ENCODE data around the gene ERN1. TPM values are rescaled to one million over a fixed set of nuclear protein-coding genes. Genes with fewer than 3 reads are reported as not detected.
A peak's percentile ranks its signal among the peaks of the same experiment; 100 is the strongest.

The ERN1 gene
- total RNA-seq, 2 donors from 2014 or later = 9.0 to 13.7 TPM

- Histone ChIP-seq H3K4me3 (ENCODE audit: low read length) (no peak overlapping the region), H3K27ac (ENCODE audit: low read depth, low read length) (no peak overlapping the region), H3K9ac (ENCODE audit: extremely low read depth, low read length, poor library complexity, severe bottlenecking) (no peak overlapping the region), H3K4me1 (ENCODE audit: control insufficient read depth, insufficient read depth, low read length) (no peaks in the 10 kb centered on the region), H3K36me3 (ENCODE audit: control insufficient read depth, insufficient read depth, low read length) (peaks cover 15% of the 10 kb centered on the region), H3K27me3 (ENCODE audit: control insufficient read depth, insufficient read depth, low read length, poor library complexity, severe bottlenecking) (no peaks in the 10 kb centered on the region), H3K9me3 (ENCODE audit: control insufficient read depth, low read length) (peaks cover 17% of the 10 kb centered on the region)
- Mint-ChIP-seq H3K4me3 (no peak overlapping the region), H3K9me3 (peaks cover 17% of the 10 kb centered on the region), H3K27ac (no peak overlapping the region), H3K4me1 (peaks cover 4% of the 10 kb centered on the region), H3K27me3 (ENCODE audit: insufficient read depth) (no peaks in the 10 kb centered on the region), H3K36me3 (ENCODE audit: low read depth) (peaks cover 53% of the 10 kb centered on the region)
- 72 to 87% methylated on average over 2 to 3 of the region's 3 CpGs for WGBS, 2 experiments (ENCODE audit: insufficient coverage in 1 of 2, insufficient read length in 1 of 2)
- TF ChIP-seq, protein P1, sequence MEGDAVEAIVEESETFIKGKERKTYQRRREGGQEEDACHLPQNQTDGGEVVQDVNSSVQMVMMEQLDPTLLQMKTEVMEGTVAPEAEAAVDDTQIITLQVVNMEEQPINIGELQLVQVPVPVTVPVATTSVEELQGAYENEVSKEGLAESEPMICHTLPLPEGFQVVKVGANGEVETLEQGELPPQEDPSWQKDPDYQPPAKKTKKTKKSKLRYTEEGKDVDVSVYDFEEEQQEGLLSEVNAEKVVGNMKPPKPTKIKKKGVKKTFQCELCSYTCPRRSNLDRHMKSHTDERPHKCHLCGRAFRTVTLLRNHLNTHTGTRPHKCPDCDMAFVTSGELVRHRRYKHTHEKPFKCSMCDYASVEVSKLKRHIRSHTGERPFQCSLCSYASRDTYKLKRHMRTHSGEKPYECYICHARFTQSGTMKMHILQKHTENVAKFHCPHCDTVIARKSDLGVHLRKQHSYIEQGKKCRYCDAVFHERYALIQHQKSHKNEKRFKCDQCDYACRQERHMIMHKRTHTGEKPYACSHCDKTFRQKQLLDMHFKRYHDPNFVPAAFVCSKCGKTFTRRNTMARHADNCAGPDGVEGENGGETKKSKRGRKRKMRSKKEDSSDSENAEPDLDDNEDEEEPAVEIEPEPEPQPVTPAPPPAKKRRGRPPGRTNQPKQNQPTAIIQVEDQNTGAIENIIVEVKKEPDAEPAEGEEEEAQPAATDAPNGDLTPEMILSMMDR (conservative IDR thresholded peaks at IDR 0.05) = no peak
- no peak for DNase-seq
Measured at GRCh38 chr17:64067657-64068056, 62.3 kb downstream of the ERN1 start.

DNA sequence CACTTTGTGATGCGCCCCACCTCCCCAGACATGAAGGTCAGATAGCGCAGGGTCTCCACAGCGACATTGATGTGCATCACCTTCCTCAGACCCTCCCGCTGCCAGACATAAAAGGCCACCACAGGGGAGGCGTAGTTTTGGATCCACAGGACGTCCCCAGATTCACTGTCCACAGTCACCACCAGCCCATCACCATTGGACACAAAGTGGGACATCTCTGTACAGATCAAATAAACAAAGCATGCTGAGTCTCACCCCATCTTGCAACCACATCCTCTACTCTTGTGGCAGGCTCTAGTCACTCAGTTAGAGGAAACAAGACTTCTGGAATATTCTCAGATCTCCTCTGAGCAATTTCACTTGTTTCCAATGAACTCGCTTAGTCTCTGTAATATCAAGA lies 63.2 kb downstream of the ERN1 start:
- TF ChIP-seq, protein P1 (conservative IDR thresholded peaks at IDR 0.05) = no peak
- WGBS, 2 experiments (ENCODE audit: insufficient coverage in 1 of 2, insufficient read length in 1 of 2) = 93% methylated on average over 6 to 7 of the region's 7 CpGs

DNA sequence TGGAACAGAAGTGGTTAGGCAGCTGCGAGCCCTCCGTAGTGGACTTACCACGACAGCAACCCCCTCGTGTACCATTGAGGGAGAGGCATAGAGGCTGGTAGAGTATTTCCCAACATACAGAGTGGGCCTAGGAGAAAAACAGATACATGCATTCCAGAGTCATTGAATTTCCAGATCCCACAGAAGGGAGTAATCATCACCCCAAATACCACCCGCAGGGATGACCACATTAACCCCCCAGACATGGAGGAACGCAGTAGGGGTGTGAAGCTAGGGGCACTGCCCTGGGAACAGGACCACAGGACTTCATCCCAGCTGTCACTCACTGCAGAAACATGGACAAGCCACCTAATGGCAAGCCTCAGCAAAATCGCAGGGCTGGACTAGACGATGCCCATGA lies 64.8 kb downstream of the ERN1 start:
- Mint-ChIP-seq H3K4me3 (no peak overlapping the region), H3K27me3 (ENCODE audit: insufficient read depth) (no peaks in the 10 kb centered on the region), H3K9me3 (peaks cover 17% of the 10 kb centered on the region), H3K36me3 (ENCODE audit: low read depth) (peaks cover 37% of the 10 kb centered on the region), H3K27ac (no peak overlapping the region), H3K4me1 (peaks cover 4% of the 10 kb centered on the region)
- Histone ChIP-seq H3K4me1 (ENCODE audit: control insufficient read depth, insufficient read depth, low read length) (no peaks in the 10 kb centered on the region), H3K9ac (ENCODE audit: extremely low read depth, low read length, poor library complexity, severe bottlenecking) (no peak overlapping the region), H3K9me3 (ENCODE audit: control insufficient read depth, low read length) (peaks cover 14% of the 10 kb centered on the region), H3K4me3 (ENCODE audit: low read length) (no peak overlapping the region), H3K27me3 (ENCODE audit: control insufficient read depth, insufficient read depth, low read length, poor library complexity, severe bottlenecking) (no peaks in the 10 kb centered on the region), H3K36me3 (ENCODE audit: control insufficient read depth, insufficient read depth, low read length) (peaks cover 9% of the 10 kb centered on the region), H3K27ac (ENCODE audit: low read depth, low read length) (no peak overlapping the region)
- WGBS, 2 experiments (ENCODE audit: insufficient coverage in 1 of 2, insufficient read length in 1 of 2) = 88 to 100% methylated on average over 6 to 8 of the region's 8 CpGs
- TF ChIP-seq, protein P1 (conservative IDR thresholded peaks at IDR 0.05) = no peak
- DNase-seq = no peak

More for the DNA sequence above, 63.2 kb downstream of the ERN1 start:
- Histone ChIP-seq H3K27ac (ENCODE audit: low read depth, low read length) (no peak overlapping the region), H3K27me3 (ENCODE audit: control insufficient read depth, insufficient read depth, low read length, poor library complexity, severe bottlenecking) (no peaks in the 10 kb centered on the region), H3K9ac (ENCODE audit: extremely low read depth, low read length, poor library complexity, severe bottlenecking) (no peak overlapping the region), H3K4me1 (ENCODE audit: control insufficient read depth, insufficient read depth, low read length) (no peaks in the 10 kb centered on the region), H3K9me3 (ENCODE audit: control insufficient read depth, low read length) (peaks cover 17% of the 10 kb centered on the region), H3K36me3 (ENCODE audit: control insufficient read depth, insufficient read depth, low read length) (peaks cover 12% of the 10 kb centered on the region), H3K4me3 (ENCODE audit: low read length) (no peak overlapping the region)
- peak overlapping the region; percentile 44 for H3K27ac Mint-ChIP-seq
- peaks cover 17% of the 10 kb centered on the region for H3K9me3 Mint-ChIP-seq
- no peak for DNase-seq
- H3K4me1 Mint-ChIP-seq = peaks cover 4% of the 10 kb centered on the region
- no peak overlapping the region for H3K4me3 Mint-ChIP-seq
- H3K36me3 Mint-ChIP-seq (ENCODE audit: low read depth) = peaks cover 45% of the 10 kb centered on the region
- H3K27me3 Mint-ChIP-seq (ENCODE audit: insufficient read depth) = no peaks in the 10 kb centered on the region
